K562 (cell line): ENCODE data around the gene MSL2. TPM values are rescaled to one million over a fixed set of nuclear protein-coding genes. Genes with fewer than 3 reads are reported as not detected.

Experiments
- ATAC-seq: fragments of 200-7000 bp; cut with Tn5 transposase; 3 replicates; pipeline ENCODE4 v1.9.1; 2020; ENCODE audit warnings: moderate library complexity
- BruUV-seq: library from RNA; stranded (reverse); fragments of 400-500 nt; replicated peaks from 2 replicates; lab custom pipeline; 2021; lab: Mats Ljungman, UMichigan
- CTCF ChIA-PET: fragments of 300-600 bp; formaldehyde crosslinking; extraction: SDS; loops from one replicate; lab custom pipeline; 2021; ENCODE audit warnings: low intra/inter-chr PET ratio; lab: Yijun Ruan, JAX
- POLR2A ChIA-PET: fragments of 300-600, 350-650 bp; sonication (Branson Sonifier 250); formaldehyde crosslinking; extraction: SDS; loops from one replicate; lab custom pipeline; 2021; ENCODE audit warnings: antibody characterized with exemption, inconsistent platforms; lab: Yijun Ruan, JAX
- DNase-seq, 4 experiments: peaks; one replicate each; pipeline versions ENCODE4 v3.0.0 to v3.0.0-alpha.2; 2011 to 2018; ENCODE audit warnings: low spot score in 3 of 4, mixed read lengths in 3 of 4; ENCODE audit errors: extremely low read depth in 1 of 4
- FAIRE-seq: peaks from 2 replicates; lab custom pipeline; 2011; peaks lifted over from hg19 to GRCh38; lab: Jason Lieb, UNC
- H2AFZ ChIP-seq: 2 replicates; pipeline ENCODE4 v1.6.0; 2011; ENCODE audit warnings: low read depth, low read length, control low read depth, inconsistent platforms
- H3K27ac ChIP-seq: fragments of 200-600 bp; 3 replicates; pipeline ENCODE4 v1.8.0; 2011; ENCODE audit warnings: low read depth, mild to moderate bottlenecking, control low read depth, inconsistent platforms, low read length, moderate library complexity, mixed read lengths; ENCODE audit errors: extremely low read depth
- H3K27me3 ChIP-seq, 2 experiments: fragments of 300-600 bp in 1 of 2; 2 replicates in 1 of 2; 3 replicates in 1 of 2; pipeline versions ENCODE4 v1.6.0 to v1.8.0; 2011; ENCODE audit warnings: inconsistent platforms in 2 of 2, low read length in 2 of 2, mild to moderate bottlenecking in 1 of 2, mixed read lengths in 1 of 2, moderate library complexity in 1 of 2; ENCODE audit not compliant: control insufficient read depth in 2 of 2, insufficient read depth in 2 of 2
- H3K36me3 ChIP-seq: fragments of 300-600 bp; 3 replicates; pipeline ENCODE4 v1.8.0; 2011; ENCODE audit warnings: mild to moderate bottlenecking, low read length, inconsistent platforms; ENCODE audit not compliant: control insufficient read depth, insufficient read depth
- H3K4me1 ChIP-seq, 2 experiments: fragments of 200-600 bp in 1 of 2; replicated peaks in 1 of 2; 2 replicates in 1 of 2; 3 replicates in 1 of 2; pipeline versions ENCODE4 v1.5.1 to v1.8.0; 2011; ENCODE audit warnings: inconsistent platforms in 2 of 2, low read length in 2 of 2, mild to moderate bottlenecking in 1 of 2, mixed read lengths in 1 of 2, moderate library complexity in 1 of 2; ENCODE audit not compliant: control insufficient read depth in 2 of 2, insufficient read depth in 2 of 2
- H3K4me2 ChIP-seq: 2 replicates; pipeline ENCODE4 v1.6.1; 2011; ENCODE audit warnings: low read length, control low read depth, inconsistent platforms, mixed read lengths; ENCODE audit not compliant: insufficient read depth
- H3K4me3 ChIP-seq: fragments of 200-600 bp; sonication (generic), shearing (Covaris generic); 2 replicates; pipeline ENCODE4 v1.5.1; 2016; ENCODE audit warnings: control low read depth, inconsistent platforms
- H3K79me2 ChIP-seq: fragments of 200-600 bp; 3 replicates; pipeline ENCODE4 v1.8.0; 2011; ENCODE audit warnings: low read length, inconsistent platforms; ENCODE audit not compliant: control insufficient read depth, insufficient read depth
- H3K9ac ChIP-seq, 2 experiments: 2 replicates each; pipeline versions ENCODE4 v1.6.0 to v1.6.1; 2011; ENCODE audit warnings: low read depth in 2 of 2, low read length in 2 of 2, control low read depth in 1 of 2, inconsistent platforms in 1 of 2, mild to moderate bottlenecking in 1 of 2, mixed read lengths in 1 of 2; ENCODE audit not compliant: insufficient read depth in 1 of 2
- H3K9me1 ChIP-seq: one replicate; pipeline ENCODE4 v1.6.0; 2011; ENCODE audit warnings: inconsistent platforms, mild to moderate bottlenecking, low read length, moderate library complexity; ENCODE audit not compliant: control insufficient read depth, insufficient read depth
- H3K9me3 ChIP-seq: replicated peaks from 2 replicates; pipeline ENCODE4 v1.5.1; 2011; ENCODE audit warnings: low read depth, low read length, inconsistent platforms; ENCODE audit not compliant: control insufficient read depth, insufficient read depth
- H4K20me1 ChIP-seq: replicated peaks from 2 replicates; pipeline ENCODE4 v1.6.1; 2011; ENCODE audit warnings: low read length, inconsistent platforms, mixed read lengths; ENCODE audit not compliant: control insufficient read depth, insufficient read depth
- CREM ChIP-seq: IDR thresholded peaks from 2 replicates; pipeline ENCODE4 v1.6.1; 2014; ENCODE audit warnings: antibody characterized with exemption, low read depth
- DDX20 ChIP-seq: fragments of 450-650 bp; IDR thresholded peaks from 2 replicates; pipeline ENCODE4 v1.6.1; 2016; ENCODE audit warnings: missing genetic modification characterization, low read depth, mild to moderate bottlenecking, missing compliant biosample characterization, moderate library complexity
- KAT7 ChIP-seq: sonication (generic); formaldehyde crosslinking; IDR thresholded peaks from 2 replicates; pipeline ENCODE4 v1.8.0; 2022; ENCODE audit warnings: missing genetic modification reagents, mild to moderate bottlenecking, borderline replicate concordance
- KDM1A ChIP-seq, 2 experiments: fragments of 450-650 bp; IDR thresholded peaks; 2 replicates each; pipeline ENCODE4 v1.6.1; 2016; ENCODE audit warnings: mild to moderate bottlenecking in 2 of 2
- KDM5B ChIP-seq: fragments of 200-600 bp; sonication (generic); IDR thresholded peaks from 2 replicates; pipeline ENCODE4 v1.6.1; 2012; ENCODE audit warnings: low read depth, mild to moderate bottlenecking, moderate library complexity, low read length, control low read depth, inconsistent platforms; ENCODE audit not compliant: insufficient replicate concordance
- PHF8 ChIP-seq: fragments of 200-600 bp; sonication (generic); IDR thresholded peaks from 2 replicates; pipeline ENCODE4 v1.6.1; 2012; ENCODE audit warnings: mixed run types, mild to moderate bottlenecking, inconsistent platforms, low read length, moderate library complexity, borderline replicate concordance
- SAP30 ChIP-seq: fragments of 200-600 bp; sonication (generic); IDR thresholded peaks from 2 replicates; pipeline ENCODE4 v1.6.1; 2012; ENCODE audit warnings: borderline replicate concordance, low read depth, mild to moderate bottlenecking, moderate library complexity, low read length, control low read depth, inconsistent platforms; ENCODE audit not compliant: insufficient read depth, poor library complexity, severe bottlenecking
- SIN3A ChIP-seq, 2 experiments: fragments of 150-350 bp in 1 of 2; IDR thresholded peaks; 2 replicates each; pipeline ENCODE4 v1.6.1; 2011 to 2016; ENCODE audit warnings: borderline replicate concordance in 2 of 2, low read depth in 2 of 2, low read length in 2 of 2, mild to moderate bottlenecking in 2 of 2, moderate library complexity in 2 of 2; ENCODE audit not compliant: control insufficient read depth in 1 of 2
- ZBTB7A ChIP-seq: IDR thresholded peaks from 2 replicates; pipeline ENCODE4 v1.6.1; 2011; ENCODE audit warnings: low read depth, mild to moderate bottlenecking, low read length, moderate library complexity, borderline replicate concordance; ENCODE audit not compliant: control insufficient read depth
- WGBS: fragments of 100-300 bp; shearing (Covaris generic); methylation state at CpG from one replicate; pipeline ENCODE4 v1.1.6; 2016; ENCODE audit warnings: low coverage, mixed read lengths; ENCODE audit not compliant: insufficient coverage; ENCODE audit errors: missing lambda C conversion rate; 5-methylcytosine and 5-hydroxymethylcytosine counted together
- in situ Hi-C: fragments of 300-500 bp; cut with MboI; formaldehyde crosslinking; loops from 4 replicates; pipeline ENCODE4 v1.15.0; 2018; ENCODE audit warnings: inconsistent platforms, mixed read lengths
- intact Hi-C: fragments of 100-400 bp; cut with micrococcal nuclease; formaldehyde crosslinking; loops from 2 replicates; pipeline ENCODE4 v1.14.2; 2022
- polyA plus RNA-seq, 8 experiments: library from polyadenylated mRNA; depleted of rRNA in 4 of 8; stranded (reverse) in 5 of 8; unstranded in 3 of 8; fragments of >200 nt; fragmentation: Nextera tagmentation in 2 of 8; fragmentation: Illumina TruSeq in 1 of 8; extraction: Ambion mirVana in 2 of 8; extraction: Trizol in 1 of 8; gene quantifications; 2 replicates each; pipeline versions ENCODE4 v1.2.1 to v1.2.3, GENCODE V29; 2011 to 2014; ENCODE audit warnings: inconsistent platforms in 1 of 8, missing spikeins in 1 of 8
- total RNA-seq, 7 experiments: library from RNA; depleted of rRNA in 6 of 7; stranded (reverse); fragments of >200 nt in 6 of 7; fragmentation: Illumina TruSeq in 2 of 7; extraction: Trizol in 2 of 7; gene quantifications; 2 replicates each; pipeline versions ENCODE4 v1.2.1 to v1.2.3, GENCODE V29; 2011 to 2021; ENCODE audit warnings: low replicate concordance in 1 of 7
- TF ChIP-seq, protein P1 (sequence below), 2 experiments: IDR thresholded peaks; 2 replicates each; pipeline ENCODE4 v1.6.1; 2012; ENCODE audit warnings: improper control_type of control experiment in 2 of 2, low read depth in 2 of 2, low read length in 2 of 2, borderline replicate concordance in 1 of 2

Gene MSL2
- total and polyA plus RNA-seq, 9 of the 15 experiments (the other 6 are each of a cell fraction or from before 2014, with no cell fraction given), result 1.9 to 19.9 (median 9.1) TPM

DNA sequence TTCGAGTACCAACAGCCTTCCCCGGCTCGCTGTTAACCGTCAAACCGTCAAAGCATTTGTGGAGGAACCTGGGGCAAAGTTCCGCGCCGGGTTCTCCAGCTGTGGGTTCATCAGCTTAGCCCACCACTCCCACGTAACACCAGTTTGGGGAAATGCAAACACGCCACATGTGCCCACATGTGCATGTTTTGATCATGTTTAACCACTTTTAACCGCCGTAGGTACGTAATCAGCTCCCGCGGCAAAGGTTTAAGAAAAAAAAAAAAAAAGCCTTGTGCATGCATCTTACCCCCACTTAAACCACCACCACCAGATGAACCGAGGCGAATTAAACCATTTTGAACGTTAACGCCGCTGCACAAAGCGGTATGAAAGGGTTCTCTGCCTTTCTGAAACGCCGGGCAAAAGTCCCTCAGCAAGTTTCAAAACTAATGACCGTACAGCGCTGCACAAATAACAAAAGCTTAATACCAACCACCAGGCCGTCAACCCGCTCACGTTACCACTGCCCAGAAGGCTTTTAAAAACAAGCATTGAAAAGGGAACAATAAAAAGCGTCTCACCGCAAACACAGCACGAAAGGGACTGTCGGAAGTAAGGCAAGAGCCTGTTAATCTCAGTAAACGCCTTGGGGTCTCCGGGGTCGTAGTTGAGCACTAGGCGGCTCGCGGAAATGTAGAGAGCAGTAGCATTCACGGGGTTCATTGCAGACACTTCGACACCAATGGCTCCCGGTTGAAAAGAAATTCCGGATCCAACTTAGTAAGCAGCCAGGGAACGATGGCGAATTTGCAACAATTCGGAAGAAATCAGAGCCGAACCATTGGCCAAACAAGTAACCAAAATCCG lies 1.5 kb downstream of the MSL2 start:
- FAIRE-seq (no peak), ATAC-seq (no peak), DNase-seq (peak in 1 of 4 experiments; percentile 39)
- H3K79me2 ChIP-seq, result peaks cover 72% of the 10 kb centered on the region
- TF ChIP-seq KAT7 (CRISPR knock-in tag) (0 out of 2 replicates have a peak, but pooled peaks have one; percentile 76), ZBTB7A (peak; percentile 69; the same call in 1 of the 2 replicates), SIN3A (IDR thresholded peaks at IDR 0.05; ENCODE audit: borderline replicate concordance in 2 of 2, control insufficient read depth in 1 of 2, low read depth in 2 of 2, low read length in 2 of 2) (peak in 1 of 2 experiments; percentile 50; a peak in 1 of 4 replicates), SAP30 (peak; percentile 34), DDX20 (tag) (no peak), KDM5B (peak; percentile 49), KDM1A (IDR thresholded peaks at IDR 0.05) (peak; percentile 45 to 79; a peak in 3 of 4 replicates), PHF8 (no peak), CREM (peak; percentile 27; the same call in 1 of the 2 replicates)
- TF ChIP-seq, protein P1, sequence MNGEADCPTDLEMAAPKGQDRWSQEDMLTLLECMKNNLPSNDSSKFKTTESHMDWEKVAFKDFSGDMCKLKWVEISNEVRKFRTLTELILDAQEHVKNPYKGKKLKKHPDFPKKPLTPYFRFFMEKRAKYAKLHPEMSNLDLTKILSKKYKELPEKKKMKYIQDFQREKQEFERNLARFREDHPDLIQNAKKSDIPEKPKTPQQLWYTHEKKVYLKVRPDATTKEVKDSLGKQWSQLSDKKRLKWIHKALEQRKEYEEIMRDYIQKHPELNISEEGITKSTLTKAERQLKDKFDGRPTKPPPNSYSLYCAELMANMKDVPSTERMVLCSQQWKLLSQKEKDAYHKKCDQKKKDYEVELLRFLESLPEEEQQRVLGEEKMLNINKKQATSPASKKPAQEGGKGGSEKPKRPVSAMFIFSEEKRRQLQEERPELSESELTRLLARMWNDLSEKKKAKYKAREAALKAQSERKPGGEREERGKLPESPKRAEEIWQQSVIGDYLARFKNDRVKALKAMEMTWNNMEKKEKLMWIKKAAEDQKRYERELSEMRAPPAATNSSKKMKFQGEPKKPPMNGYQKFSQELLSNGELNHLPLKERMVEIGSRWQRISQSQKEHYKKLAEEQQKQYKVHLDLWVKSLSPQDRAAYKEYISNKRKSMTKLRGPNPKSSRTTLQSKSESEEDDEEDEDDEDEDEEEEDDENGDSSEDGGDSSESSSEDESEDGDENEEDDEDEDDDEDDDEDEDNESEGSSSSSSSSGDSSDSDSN (IDR thresholded peaks at IDR 0.05; ENCODE audit: borderline replicate concordance in 1 of 2, low read depth in 2 of 2, low read length in 2 of 2), result peak in 1 of 2 experiments; percentile 49; a peak in 1 of 4 replicates
- H3K4me1 ChIP-seq, result peaks cover 9 to 12% of the 10 kb centered on the region in 2 experiments; a peak in 4 of 5 replicates
- under 1% methylated on average over 42 of the region's 47 CpGs for WGBS
- no peak overlapping the region for H2AFZ ChIP-seq
- peaks cover 41% of the 10 kb centered on the region for H4K20me1 ChIP-seq
- peaks cover 13% of the 10 kb centered on the region; the same call in 2 of the 3 replicates for H3K36me3 ChIP-seq
- no peaks in the 10 kb centered on the region for H3K9me3 ChIP-seq
- POLR2A ChIA-PET, result interaction anchor here (0.9 to 3.8 kb wide), 7 partner anchors 8 to 203 kb away, joined by 3 to 21 read pairs (median 4); no protein-coding TSS in a partner anchor
- BruUV-seq, result no TSS peak
- H3K4me2 ChIP-seq, result peak overlapping the region; percentile 87
- H3K27me3 ChIP-seq, result no peaks in the 10 kb centered on the region
- peak overlapping the region; percentile 76 for H3K4me3 ChIP-seq
- CTCF ChIA-PET, result no interaction called here
- peak overlapping the region; percentile 89 to 98 for H3K9ac ChIP-seq
- intact Hi-C loops (loop anchor here (5.0 kb wide), 1 partner anchor 117 kb away; no protein-coding TSS in a partner anchor), in situ Hi-C loops (no loop called here)
- peak overlapping the region; percentile 99 for H3K27ac ChIP-seq
- H3K9me1 ChIP-seq, result no peaks in the 10 kb centered on the region
